Occipital lobe (tissue), 2 donors: ENCODE data around the gene SLC66A1. TPM values are rescaled to one million over a fixed set of nuclear protein-coding genes. Genes with fewer than 3 reads are reported as not detected.

Experiments used
- DNase-seq: peaks from one replicate; lab custom pipeline; 2025; lab: John Stamatoyannopoulos, UW
- total RNA-seq: library from RNA; depleted of rRNA; stranded (reverse); fragments of >200 nt; gene quantifications from one replicate; pipeline ENCODE4 v1.2.3, GENCODE V29; 2014

Gene SLC66A1
- total RNA-seq, 1 donor from 2014 or later: 18.4 TPM

GRCh38 chr1:19325368-19325957 lies 13.3 kb downstream of the SLC66A1 start:
- no peak for DNase-seq

- DNase-seq: no peak
These were observed 14.0 kb downstream of the SLC66A1 start for GRCh38 chr1:19325958-19326747.

- DNase-seq: no peak
These were observed 14.6 kb downstream of the SLC66A1 start for GRCh38 chr1:19326748-19327065.

GRCh38 chr1:19327301-19327700 lies 15.2 kb downstream of the SLC66A1 start:
- DNase-seq: no peak

- no peak for DNase-seq
These were observed 15.6 kb downstream of the SLC66A1 start for GRCh38 chr1:19327736-19328135.

- no peak for DNase-seq
These were observed 16.4 kb downstream of the SLC66A1 start for GRCh38 chr1:19328486-19328885.

GRCh38 chr1:19329188-19329587 lies 17.1 kb downstream of the SLC66A1 start:
- no peak for DNase-seq

GRCh38 chr1:19329611-19330010 lies 17.5 kb downstream of the SLC66A1 start:
- no peak for DNase-seq

- DNase-seq: no peak
These were observed 18.5 kb downstream of the SLC66A1 start for GRCh38 chr1:19330449-19331135.

- DNase-seq: no peak
These were observed 19.2 kb downstream of the SLC66A1 start for GRCh38 chr1:19331262-19331878.

GRCh38 chr1:19332832-19333231 lies 20.7 kb downstream of the SLC66A1 start:
- DNase-seq: no peak

- no peak for DNase-seq
These were observed 21.6 kb downstream of the SLC66A1 start for GRCh38 chr1:19333587-19334354.

GRCh38 chr1:19336543-19336942 lies 24.4 kb downstream of the SLC66A1 start:
- no peak for DNase-seq

GRCh38 chr1:19337289-19337688 lies 25.2 kb downstream of the SLC66A1 start:
- DNase-seq: no peak

GRCh38 chr1:19338323-19338762 lies 26.2 kb downstream of the SLC66A1 start:
- no peak for DNase-seq

GRCh38 chr1:19339214-19339861 lies 27.2 kb downstream of the SLC66A1 start:
- no peak for DNase-seq

GRCh38 chr1:19340387-19340937 lies 28.3 kb downstream of the SLC66A1 start:
- no peak for DNase-seq

GRCh38 chr1:19341201-19342061 lies 29.3 kb downstream of the SLC66A1 start:
- DNase-seq: peak; percentile 26

GRCh38 chr1:19342062-19342750 lies 30.1 kb downstream of the SLC66A1 start:
- DNase-seq: no peak
